ENCODE data around the gene SLC6A6.

The SLC6A6 gene

GRCh38 chr3:14508966-14509795 lies 106.8 kb downstream of the SLC6A6 start:
- DNase-seq: peak; percentile 37

- DNase-seq: peak; percentile 13
Observed at GRCh38 chr3:14509796-14510100, 107.3 kb downstream of the SLC6A6 start.

GRCh38 chr3:14510838-14511622 lies 108.6 kb downstream of the SLC6A6 start:
- DNase-seq: peak; percentile 10

DNA sequence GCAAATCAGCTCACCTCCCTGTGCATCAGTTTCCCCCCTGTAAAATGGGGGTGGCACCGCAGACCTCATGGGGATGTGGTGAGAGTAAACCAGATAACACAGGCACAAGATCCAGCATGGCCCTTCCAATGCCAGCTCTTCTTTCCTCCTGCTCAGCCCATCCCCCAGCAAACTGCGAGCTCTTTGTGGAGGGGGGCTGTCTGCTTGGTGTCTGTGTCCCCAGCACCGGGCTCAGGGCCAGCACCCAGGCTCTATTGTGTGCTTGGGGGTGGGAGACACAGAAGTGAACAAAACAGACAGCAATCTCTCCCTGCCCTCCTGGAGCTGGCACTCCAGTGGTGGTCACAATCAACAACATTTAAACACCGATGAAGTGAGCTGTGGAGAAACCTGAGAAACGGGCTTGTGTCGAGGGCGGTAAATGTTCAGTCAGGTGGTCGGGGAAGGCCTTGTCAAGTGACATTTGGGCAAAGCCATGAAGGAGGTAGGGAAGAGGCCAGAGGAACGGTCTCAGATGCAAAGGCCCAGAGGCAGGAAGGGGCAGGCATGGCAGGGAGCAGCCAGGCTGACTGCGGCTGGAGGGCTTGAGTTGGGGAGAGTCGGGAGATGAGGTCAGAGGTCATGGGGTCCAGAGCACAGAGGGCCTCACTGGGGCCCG lies 109.3 kb downstream of the SLC6A6 start:
- peak; percentile 11 for DNase-seq

GRCh38 chr3:14512281-14512941 lies 110.0 kb downstream of the SLC6A6 start:
- DNase-seq: peak; percentile 15

GRCh38 chr3:14512942-14513327 lies 110.5 kb downstream of the SLC6A6 start:
- peak; percentile 4 for DNase-seq

DNA sequence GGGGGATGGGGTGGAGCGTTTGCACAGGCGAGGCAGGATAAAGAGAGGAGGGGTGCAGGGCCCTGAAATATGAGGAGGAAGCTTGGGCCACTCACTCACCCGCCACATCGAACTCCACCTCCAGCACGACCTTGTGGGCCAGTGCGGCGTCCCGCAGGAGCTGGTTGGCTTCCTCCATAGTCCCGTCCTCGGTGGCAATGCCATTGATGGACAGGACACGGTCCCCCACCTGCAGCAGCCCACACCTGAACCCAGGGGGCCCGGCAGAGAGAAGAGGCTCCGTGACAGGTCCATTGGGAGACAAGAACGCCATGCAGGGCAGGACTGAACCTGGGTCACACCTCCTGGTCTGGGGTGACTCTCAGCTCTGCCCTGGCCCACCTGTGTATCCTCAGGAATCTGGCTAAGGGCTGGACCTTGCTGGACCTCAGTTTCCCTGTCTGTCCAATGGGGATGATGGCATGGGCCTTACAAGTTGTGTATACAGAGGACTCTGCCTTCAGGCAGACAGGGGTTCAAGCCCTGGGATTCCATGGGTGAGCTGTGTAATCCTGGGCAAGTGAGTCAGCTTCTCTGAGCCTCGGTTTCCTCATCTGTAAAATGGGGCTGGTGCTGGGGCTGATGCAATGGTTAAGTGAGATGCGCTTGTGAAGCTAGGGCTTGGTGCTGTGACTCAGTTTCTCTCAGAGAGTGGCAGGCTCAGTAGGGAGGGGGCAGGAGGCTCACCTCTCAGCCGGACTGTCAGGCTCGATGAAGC lies 111.3 kb downstream of the SLC6A6 start:
- DNase-seq: peak; percentile 14

DNA sequence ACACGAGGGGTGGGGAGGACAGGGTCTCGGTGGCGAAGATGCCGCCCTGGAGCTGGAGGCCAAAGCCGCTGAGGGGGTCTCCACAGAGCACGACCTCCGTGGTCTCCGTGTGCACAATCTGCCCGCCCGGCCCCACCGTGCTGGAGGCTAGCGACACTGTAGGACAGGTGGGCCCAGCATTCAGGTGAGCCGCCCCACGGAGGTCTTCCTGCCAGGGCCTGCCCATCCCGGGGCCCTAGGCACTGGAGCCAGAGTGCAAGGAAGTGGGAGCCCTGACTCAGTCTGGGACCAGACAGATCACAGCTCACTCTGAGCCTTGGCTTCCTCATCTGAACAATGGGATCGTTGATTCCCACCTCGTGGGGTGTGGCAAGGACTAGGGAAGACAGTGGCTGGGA lies 111.9 kb downstream of the SLC6A6 start:
- peak; percentile 10 for DNase-seq

- DNase-seq: peak; percentile 6
Observed at GRCh38 chr3:14515526-14515925, 113.1 kb downstream of the SLC6A6 start.

GRCh38 chr3:14516738-14517345 lies 114.4 kb downstream of the SLC6A6 start:
- DNase-seq: peak; percentile 6

DNA sequence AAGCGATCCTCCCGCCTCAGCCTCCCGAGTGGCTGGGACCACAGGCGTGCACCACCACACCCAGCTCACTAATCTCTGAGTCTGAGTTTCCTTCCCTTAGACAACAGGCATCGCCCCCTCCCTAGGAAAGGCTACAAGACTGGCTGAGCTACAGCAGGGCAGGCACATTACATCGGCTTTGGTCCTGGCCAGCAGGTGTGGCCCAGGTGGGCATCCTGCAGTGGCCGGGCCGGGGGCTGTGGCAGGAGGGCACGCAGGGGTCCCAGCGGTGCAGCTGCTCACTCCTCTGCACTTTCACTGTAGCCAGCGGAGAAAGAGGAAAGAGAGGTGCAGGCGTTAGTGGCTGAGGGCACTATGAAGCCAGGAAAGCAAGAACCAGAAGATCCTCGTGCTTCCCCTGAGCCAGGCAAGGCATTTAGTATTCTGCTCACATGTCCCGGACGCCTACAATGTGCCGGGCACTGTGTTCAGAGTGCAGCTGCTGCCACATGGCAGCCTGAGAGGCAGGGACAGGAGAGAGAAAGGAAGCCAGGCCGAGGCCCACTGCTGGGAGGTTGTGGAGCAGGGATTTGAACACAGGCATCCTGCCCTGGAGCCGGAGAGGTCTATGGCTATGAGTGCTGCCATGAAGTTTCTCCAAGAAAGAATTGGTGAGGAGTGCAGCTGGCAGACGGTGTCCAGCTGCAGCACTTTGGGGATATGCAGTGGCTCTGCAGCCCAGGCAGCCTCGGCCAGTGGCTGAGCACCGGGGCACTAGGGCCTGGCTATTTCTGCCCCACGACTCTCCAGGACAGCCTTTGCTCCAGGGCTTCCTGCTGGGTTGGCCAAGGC lies 115.4 kb downstream of the SLC6A6 start:
- DNase-seq: peak; percentile 2

GRCh38 chr3:14518432-14518802 lies 116.0 kb downstream of the SLC6A6 start:
- no peak for DNase-seq

DNA sequence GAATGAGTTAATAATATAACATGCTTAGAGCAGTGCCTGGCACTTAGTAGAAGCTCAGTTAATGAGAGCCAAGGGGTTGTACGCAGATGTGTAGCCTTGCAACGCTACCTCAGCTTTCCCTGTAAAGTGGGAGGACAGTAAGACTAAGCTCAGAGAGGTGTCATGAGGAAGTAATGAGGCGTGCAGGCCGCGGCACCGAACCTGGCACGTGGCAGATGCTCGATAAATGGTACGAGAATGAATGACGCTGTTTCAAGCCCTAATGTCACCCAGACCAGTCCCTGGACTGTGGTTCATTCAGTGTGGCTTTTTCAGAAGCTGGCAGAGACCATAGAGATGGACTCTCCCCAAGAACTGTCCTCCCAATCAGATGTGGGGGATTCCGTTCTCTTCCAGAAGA lies 116.5 kb downstream of the SLC6A6 start:
- DNase-seq: peak; percentile 2

GRCh38 chr3:14519406-14519805 lies 117.0 kb downstream of the SLC6A6 start:
- peak; percentile 7 for DNase-seq

DNA sequence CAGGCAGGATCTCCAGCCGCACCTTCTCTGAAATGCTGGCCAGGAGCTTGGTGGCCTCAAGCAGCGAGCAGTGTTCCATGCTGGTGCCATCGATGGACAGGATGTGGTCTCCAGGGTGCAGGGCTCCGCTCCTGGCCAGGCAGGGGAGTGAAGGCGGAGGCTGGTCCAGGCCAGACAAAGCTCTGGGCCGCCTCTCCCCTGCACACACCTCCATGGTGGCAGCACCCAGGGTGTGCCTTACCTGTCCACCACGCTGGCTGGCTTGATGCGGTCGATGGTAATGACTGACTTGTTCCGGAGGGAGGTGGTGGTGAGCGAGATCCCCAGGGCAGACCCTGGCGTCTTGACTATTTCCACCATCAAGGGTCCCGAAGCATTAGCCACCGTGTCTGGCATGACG lies 117.7 kb downstream of the SLC6A6 start:
- peak; percentile 11 for DNase-seq

- DNase-seq: peak; percentile 1
Observed at GRCh38 chr3:14520967-14521366, 118.6 kb downstream of the SLC6A6 start.

GRCh38 chr3:14521611-14522010 lies 119.2 kb downstream of the SLC6A6 start:
- peak; percentile 12 for DNase-seq

GRCh38 chr3:14522129-14522691 lies 119.8 kb downstream of the SLC6A6 start:
- no peak for DNase-seq

DNA sequence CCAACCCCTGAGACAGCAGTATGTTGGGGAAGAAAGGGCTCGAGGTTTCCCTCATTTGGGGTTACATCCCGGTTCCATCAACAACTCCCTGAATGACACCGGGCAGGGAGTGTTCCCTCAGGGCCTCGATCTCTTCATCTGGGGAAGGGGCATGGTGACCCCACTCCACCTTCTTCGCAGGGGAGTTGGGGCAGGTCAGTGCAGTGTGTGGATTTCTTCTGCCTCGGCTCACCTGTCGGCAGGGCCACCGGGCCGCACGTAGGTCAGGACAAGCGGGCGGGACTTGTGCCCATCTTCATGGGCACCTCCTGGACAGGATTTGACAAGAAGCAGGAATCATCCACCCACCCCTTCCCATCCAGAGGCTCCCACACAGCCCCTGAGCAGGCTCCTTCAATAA lies 120.4 kb downstream of the SLC6A6 start:
- DNase-seq: no peak

DNA sequence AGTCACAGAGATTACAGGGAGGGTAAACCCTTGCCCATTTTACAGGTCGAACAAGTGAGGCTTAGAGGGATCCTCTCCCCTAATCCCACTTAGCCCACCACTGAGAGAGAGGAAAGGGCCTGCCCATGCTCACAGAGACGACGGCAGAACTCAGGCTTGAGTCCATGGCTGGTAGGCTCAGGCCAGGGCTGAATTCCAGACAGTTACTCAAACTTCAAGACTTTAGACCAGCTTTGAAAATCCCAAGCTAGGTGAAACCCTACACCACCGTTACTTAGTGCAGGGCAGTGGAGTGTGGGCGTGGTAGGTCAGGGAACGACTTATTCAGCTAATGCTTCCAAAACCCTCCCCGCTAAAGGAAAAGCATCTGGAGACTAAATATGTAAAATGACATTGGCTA lies 121.4 kb downstream of the SLC6A6 start:
- DNase-seq: peak; percentile 9

DNA sequence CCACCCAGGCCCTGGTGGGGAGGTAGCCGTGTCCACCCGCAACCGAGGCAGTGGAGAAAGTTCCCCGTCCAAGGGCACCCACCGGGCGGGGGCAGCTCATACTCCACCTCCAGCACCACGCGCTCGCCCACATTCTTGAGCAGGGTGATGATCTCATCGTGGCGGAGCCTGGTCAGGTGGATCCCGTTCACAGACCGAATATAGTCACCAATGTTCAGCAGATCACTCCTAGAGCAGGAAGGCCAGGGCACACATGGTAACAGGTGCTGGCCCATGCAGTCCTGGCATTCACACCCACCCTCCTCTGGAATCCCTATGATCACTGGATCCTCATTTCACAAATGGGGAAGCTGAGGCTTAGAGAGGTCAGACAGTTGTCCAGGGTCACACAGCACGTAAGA lies 121.9 kb downstream of the SLC6A6 start:
- peak; percentile 13 for DNase-seq
